HepG2 (cell line): ENCODE measurements around the gene SCFD1. TPM values are rescaled to one million over a fixed set of nuclear protein-coding genes. Genes with fewer than 3 reads are reported as not detected.
A peak's percentile ranks its signal among the peaks of the same experiment; 100 is the strongest.

Source experiments
- ARID2 ChIP-seq: sonication (generic); formaldehyde crosslinking; IDR thresholded peaks from 2 replicates; pipeline ENCODE4 v1.8.1; 2022; ENCODE audit warnings: mild to moderate bottlenecking, missing genetic modification reagents, borderline replicate concordance
- ATF7-NPFF ChIP-seq: sonication (generic); formaldehyde crosslinking; IDR thresholded peaks from 2 replicates; pipeline ENCODE4 v1.8.1; 2023; ENCODE audit warnings: mild to moderate bottlenecking, low read depth, missing genetic modification reagents, moderate library complexity
- CENPT ChIP-seq: sonication (generic); formaldehyde crosslinking; IDR thresholded peaks from 2 replicates; pipeline ENCODE4 v1.8.0; 2022; ENCODE audit warnings: low read depth, mild to moderate bottlenecking, moderate library complexity, missing genetic modification reagents
- HNRNPL ChIP-seq: fragments of 200-400 bp; formaldehyde crosslinking; IDR thresholded peaks from 2 replicates; pipeline ENCODE4 v1.6.1; 2017; ENCODE audit warnings: mild to moderate bottlenecking, low read depth, low read length
- KDM1A ChIP-seq: IDR thresholded peaks from 2 replicates; pipeline ENCODE4 v1.6.1; 2016; ENCODE audit warnings: missing compliant biosample characterization
- NFKBIZ ChIP-seq: IDR thresholded peaks from 2 replicates; pipeline ENCODE4 v1.6.1; 2018; ENCODE audit warnings: missing genetic modification reagents, missing compliant biosample characterization
- PBX3 ChIP-seq: sonication (generic); formaldehyde crosslinking; IDR thresholded peaks from 2 replicates; pipeline ENCODE4 v1.8.1; 2023; ENCODE audit warnings: missing genetic modification reagents, inconsistent platforms, borderline replicate concordance
- POLR2AphosphoS5 ChIP-seq: IDR thresholded peaks from 2 replicates; pipeline ENCODE4 v1.6.1; 2012; ENCODE audit warnings: low read depth, low read length
- PRDM10 ChIP-seq: sonication (generic); formaldehyde crosslinking; IDR thresholded peaks from 2 replicates; pipeline ENCODE4 v1.4.0; 2020; ENCODE audit warnings: low read depth, missing genetic modification reagents
- PRDM15 ChIP-seq: sonication (generic); formaldehyde crosslinking; IDR thresholded peaks from 2 replicates; pipeline ENCODE4 v1.4.0; 2020; ENCODE audit warnings: missing genetic modification reagents
- SOX5 ChIP-seq: IDR thresholded peaks from 2 replicates; pipeline ENCODE4 v1.6.1; 2016; ENCODE audit warnings: borderline replicate concordance
- SP2 ChIP-seq: sonication (generic); formaldehyde crosslinking; IDR thresholded peaks from 2 replicates; pipeline ENCODE4 v1.5.1; 2020; ENCODE audit warnings: mild to moderate bottlenecking, missing genetic modification reagents
- ZBTB39 ChIP-seq: sonication (generic); formaldehyde crosslinking; IDR thresholded peaks from 2 replicates; pipeline ENCODE4 v1.5.0; 2020; ENCODE audit warnings: missing genetic modification reagents
- ZNF10 ChIP-seq: sonication (generic); formaldehyde crosslinking; IDR thresholded peaks from 2 replicates; pipeline ENCODE4 v1.4.0; 2020; ENCODE audit warnings: mild to moderate bottlenecking, low read depth, missing genetic modification reagents, borderline replicate concordance
- ZNF260 ChIP-seq: sonication (generic); formaldehyde crosslinking; IDR thresholded peaks from 2 replicates; pipeline ENCODE4 v1.4.0; 2020; ENCODE audit warnings: missing genetic modification reagents, low read depth, mild to moderate bottlenecking, borderline replicate concordance
- ZNF30 ChIP-seq: sonication (generic); formaldehyde crosslinking; IDR thresholded peaks from 2 replicates; pipeline ENCODE4 v1.5.0; 2020; ENCODE audit warnings: mild to moderate bottlenecking, missing genetic modification reagents
- ZNF343 ChIP-seq: sonication (generic); formaldehyde crosslinking; IDR thresholded peaks from 2 replicates; pipeline ENCODE4 v1.4.0; 2020; ENCODE audit warnings: mild to moderate bottlenecking, missing genetic modification reagents
- ZSCAN30 ChIP-seq: sonication (generic); formaldehyde crosslinking; IDR thresholded peaks from 2 replicates; pipeline ENCODE4 v1.5.0; 2020; ENCODE audit warnings: mild to moderate bottlenecking, missing genetic modification reagents
- polyA plus RNA-seq, 8 experiments: library from polyadenylated mRNA; depleted of rRNA in 3 of 8; stranded (reverse) in 7 of 8; unstranded in 1 of 8; fragments of >200 nt; fragmentation: Illumina TruSeq in 4 of 8; extraction: Trizol in 4 of 8; gene quantifications; 2 replicates each; pipeline versions ENCODE4 v1.2.1 to v1.2.3, GENCODE V29; 2011 to 2016; ENCODE audit warnings: low read depth in 4 of 8, missing spikeins in 1 of 8, mixed read lengths in 1 of 8; ENCODE audit not compliant: insufficient read depth in 1 of 8
- total RNA-seq, 5 experiments: library from RNA; depleted of rRNA; stranded (reverse); fragments of >200 nt; fragmentation: Illumina TruSeq; extraction: Trizol; gene quantifications; 2 replicates each; pipeline ENCODE4 v1.2.3, GENCODE V29; 2016; ENCODE audit warnings: low read depth in 1 of 5

The SCFD1 gene
- total and polyA plus RNA-seq, 2 of the 13 experiments (the other 11 are each of a cell fraction or from before 2014, with no cell fraction given): 235 to 256 TPM

DNA sequence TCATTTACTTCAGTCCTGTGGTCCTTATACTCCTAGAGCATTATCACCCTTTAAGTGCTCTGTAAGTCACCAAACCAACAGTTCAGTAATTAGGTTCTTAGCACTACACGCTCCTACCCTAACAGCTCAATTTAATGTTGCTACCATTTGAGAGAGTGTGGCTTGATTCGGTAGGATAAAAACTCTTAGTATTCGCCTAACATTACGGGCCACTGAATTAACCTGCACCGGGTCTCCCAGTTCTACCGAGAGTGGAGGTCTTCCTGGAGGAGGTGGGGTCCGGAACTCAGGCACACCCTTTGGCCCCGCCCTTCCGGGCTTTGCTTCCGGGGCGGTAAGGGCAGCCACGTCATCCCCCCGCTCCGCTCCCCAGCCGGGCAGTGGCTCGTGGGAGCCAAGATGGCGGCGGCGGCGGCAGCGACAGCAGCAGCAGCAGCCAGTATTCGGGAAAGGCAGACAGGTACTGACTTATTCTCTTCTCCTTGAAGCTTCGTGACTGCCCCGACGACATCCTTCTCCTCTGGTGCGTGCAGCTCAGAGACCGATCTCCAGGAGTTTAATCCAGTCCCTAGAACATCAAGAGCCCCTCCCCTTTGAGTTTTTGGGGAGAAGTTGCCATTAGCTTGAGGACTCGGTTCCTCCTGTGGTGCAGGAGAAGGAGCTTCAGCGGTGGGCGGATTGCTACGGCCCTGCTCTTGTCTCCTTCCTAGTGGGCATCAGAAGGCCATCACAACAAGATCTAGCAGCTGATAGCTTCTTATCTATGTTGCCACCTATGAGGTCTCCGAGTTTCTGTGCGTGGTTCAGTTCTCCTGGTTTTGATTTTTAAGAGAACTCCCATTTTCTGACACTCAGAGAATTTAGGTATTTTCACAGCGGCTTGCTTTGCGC is at the start of gene SCFD1 (continued):
- TF ChIP-seq HNRNPL: peak; percentile 76; the same call in 1 of the 2 replicates
- TF ChIP-seq ZNF260 (CRISPR knock-in tag): no peak
- TF ChIP-seq NFKBIZ (CRISPR knock-in tag): peak; percentile 100
- peak; percentile 100 for TF ChIP-seq POLR2AphosphoS5
- peak; percentile 87 for TF ChIP-seq SP2 (CRISPR knock-in tag)
- no peak for TF ChIP-seq ZNF10
- peak; percentile 81 for TF ChIP-seq PRDM10 (CRISPR knock-in tag)
- peak; percentile 97 for TF ChIP-seq ATF7-NPFF (CRISPR knock-in tag)
- no peak; the same call in 1 of the 2 replicates for TF ChIP-seq CENPT
- TF ChIP-seq ZSCAN30 (CRISPR knock-in tag): 0 out of 2 replicates have a peak, but pooled peaks have one; percentile 22
- peak; percentile 99 for TF ChIP-seq ARID2 (CRISPR knock-in tag)
- peak; percentile 50 for TF ChIP-seq PBX3 (CRISPR knock-in tag)
- peak; percentile 86; the same call in 1 of the 2 replicates for TF ChIP-seq ZNF30 (CRISPR knock-in tag)
- peak; percentile 83 for TF ChIP-seq KDM1A
- TF ChIP-seq ZBTB39 (CRISPR knock-in tag): peak; percentile 82; the same call in 1 of the 2 replicates
- peak; percentile 78 for TF ChIP-seq SOX5
- TF ChIP-seq PRDM15 (CRISPR knock-in tag): peak; percentile 81
- TF ChIP-seq ZNF343: peak; percentile 99
